TTC549 (cell line): ENCODE data around the gene CYP2B6.
"Not testable (repeated sequence)": the region's sequence is repeated elsewhere in the genome, so short reads cannot be mapped to it uniquely, and the experiment has no call there.

ENCODE experiments used
- FAIRE-seq: peaks from 2 replicates; lab custom pipeline; 2012; peaks lifted over from hg19 to GRCh38; lab: Jason Lieb, UNC

CYP2B6 gene

DNA sequence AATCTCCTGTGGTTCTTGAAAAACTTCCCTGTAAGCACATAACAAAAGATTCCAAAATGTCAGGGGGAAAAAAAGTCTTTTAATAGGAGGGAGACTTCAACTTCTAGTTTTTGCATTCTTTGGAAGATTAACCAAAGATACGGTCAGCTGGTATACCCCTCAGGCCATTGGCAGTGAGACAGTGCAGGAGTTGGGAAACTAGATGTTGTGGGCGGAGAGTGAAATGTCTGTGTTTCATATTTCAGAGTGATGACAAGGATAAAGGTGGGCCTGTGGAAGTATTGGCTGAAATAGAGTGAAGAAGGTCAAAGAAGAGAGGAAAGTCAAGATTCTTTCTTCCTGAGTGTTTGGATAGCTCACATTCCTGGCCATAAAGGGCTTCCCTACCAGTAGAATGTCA, 40.8 kb downstream of the CYP2B6 start:
- FAIRE-seq = no peak

GRCh38 chr19:41033324-41033723, 42.2 kb downstream of the CYP2B6 start:
- not testable (repeated sequence) for FAIRE-seq

GRCh38 chr19:41039806-41040205, 48.7 kb downstream of the CYP2B6 start:
- no peak for FAIRE-seq

GRCh38 chr19:41045095-41045494, 54.0 kb downstream of the CYP2B6 start:
- FAIRE-seq = not testable (repeated sequence)

GRCh38 chr19:41050426-41050825, 59.3 kb downstream of the CYP2B6 start:
- no peak for FAIRE-seq

GRCh38 chr19:41052162-41052561, 61.1 kb downstream of the CYP2B6 start:
- not testable (repeated sequence) for FAIRE-seq

GRCh38 chr19:41053331-41053730, 62.2 kb downstream of the CYP2B6 start:
- not testable (repeated sequence) for FAIRE-seq

GRCh38 chr19:41064974-41065569, 74.0 kb downstream of the CYP2B6 start:
- peak; percentile 68 for FAIRE-seq
